Sciatic nerve (tissue), 2 donors: ENCODE data around the gene PCYOX1L. TPM values are rescaled to one million over a fixed set of nuclear protein-coding genes. Genes with fewer than 3 reads are reported as not detected.

Experiments
- ATAC-seq: fragments of 200-7000 bp; cut with Tn5 transposase; one replicate; pipeline ENCODE4 v1.9.1; 2020; ENCODE audit warnings: mild to moderate bottlenecking, moderate library complexity
- DNase-seq: peaks from one replicate; pipeline ENCODE4 v3.0.0-alpha.2; 2020; ENCODE audit warnings: low spot score
- intact Hi-C: fragments of 100-400 bp; cut with DNase I; formaldehyde crosslinking; loops from one replicate; pipeline ENCODE4 v1.14.2; 2022
- total RNA-seq: library from RNA; stranded (reverse); fragmentation: NEBNext Ultra II Directional; extraction: Animal tissue kit (Norgen Biotek cat#: 25700); gene quantifications from one replicate; pipeline ENCODE4 v1.2.1, GENCODE V29; 2021
- donor health status: DM: no; HTN: no; CAD: no.
- donor health status: DM: no; HTN: no; CAD: no.

PCYOX1L gene
- total RNA-seq, 1 donor from 2014 or later, result 10.8 TPM

DNA sequence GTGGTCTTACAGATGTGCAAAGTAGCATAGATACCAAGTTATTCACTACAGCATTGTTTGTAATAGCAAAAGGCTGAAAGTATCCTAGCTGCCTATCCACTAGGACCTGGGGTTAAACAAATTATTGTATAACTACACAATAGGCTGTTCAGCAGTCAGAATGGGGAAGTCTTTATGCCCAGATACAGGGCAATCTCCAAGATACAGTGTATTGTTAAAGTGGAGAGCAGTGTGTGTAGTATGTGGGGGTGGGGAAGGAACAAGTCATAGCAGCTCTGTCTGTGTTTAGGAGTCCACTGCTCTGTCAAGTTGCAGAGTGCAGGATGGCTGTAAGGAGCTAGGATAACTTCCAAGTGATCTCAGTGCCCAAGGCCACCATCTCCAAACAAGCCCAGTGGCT lies 5.5 kb downstream of the PCYOX1L start:
- intact Hi-C loops, result no loop called here
- ATAC-seq (no peak), DNase-seq (no peak)

DNA sequence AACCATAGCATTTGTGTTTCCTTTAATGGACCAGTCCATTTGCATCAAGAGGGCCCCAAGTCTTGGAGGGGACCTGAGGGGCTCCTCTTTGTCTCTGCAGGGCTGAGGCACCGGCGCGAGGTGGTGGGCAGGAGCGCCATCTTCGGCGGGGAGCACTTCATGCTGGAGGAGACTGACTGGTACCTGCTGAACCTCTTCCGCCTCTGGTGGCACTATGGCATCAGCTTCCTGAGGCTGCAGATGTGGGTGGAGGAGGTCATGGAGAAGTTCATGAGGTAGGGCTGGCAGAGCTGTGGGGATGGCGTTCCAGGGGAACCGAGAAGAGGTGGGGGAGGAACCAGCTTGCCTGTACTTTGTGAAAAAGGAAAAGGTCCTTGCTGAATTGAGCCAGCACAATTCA lies 6.1 kb downstream of the PCYOX1L start:
- DNase-seq, result no peak
- ATAC-seq, result no peak
- intact Hi-C loops, result no loop called here

DNA sequence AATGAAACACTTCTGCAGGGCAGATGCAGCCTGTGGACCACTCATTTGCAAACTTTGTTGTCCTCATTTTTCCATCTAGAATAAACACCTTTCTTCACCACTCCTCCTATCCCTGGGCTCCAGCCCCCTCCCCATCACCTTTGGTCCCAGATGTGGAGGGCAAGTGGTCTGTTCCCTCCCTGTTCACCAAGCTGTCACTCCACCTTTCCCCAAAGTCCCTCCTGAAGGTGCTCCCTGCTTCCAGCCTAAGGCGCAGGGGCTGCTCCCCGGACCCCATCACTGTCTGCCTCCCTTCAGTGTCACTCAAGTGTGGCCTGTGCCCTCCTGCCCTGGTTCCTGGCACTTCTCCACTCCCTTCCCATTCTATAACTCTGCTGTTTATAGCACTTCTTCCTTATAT lies 6.9 kb downstream of the PCYOX1L start:
- ATAC-seq (no peak), DNase-seq (no peak)
- intact Hi-C loops, result no loop called here

DNA sequence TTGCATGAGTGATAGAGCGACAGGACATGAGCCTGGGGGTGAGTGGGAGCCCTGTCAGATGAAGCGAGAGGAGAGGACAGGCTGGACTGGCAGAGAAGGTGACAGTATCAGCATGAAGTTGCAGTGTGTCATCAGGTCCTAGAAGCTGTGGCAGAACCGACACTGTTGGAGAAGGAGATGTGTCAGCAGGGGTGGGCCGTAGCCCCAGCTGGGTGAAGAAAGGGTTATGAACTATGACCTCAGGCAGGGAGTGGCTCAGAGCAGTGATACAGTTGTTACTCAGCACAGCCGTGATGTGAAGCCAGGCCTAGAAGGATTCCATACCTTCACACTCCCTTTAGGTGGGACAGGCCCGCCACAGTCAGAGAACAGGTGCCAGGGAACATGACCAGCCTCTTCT lies 7.6 kb downstream of the PCYOX1L start:
- DNase-seq (no peak), ATAC-seq (no peak)
- intact Hi-C loops, result no loop called here

DNA sequence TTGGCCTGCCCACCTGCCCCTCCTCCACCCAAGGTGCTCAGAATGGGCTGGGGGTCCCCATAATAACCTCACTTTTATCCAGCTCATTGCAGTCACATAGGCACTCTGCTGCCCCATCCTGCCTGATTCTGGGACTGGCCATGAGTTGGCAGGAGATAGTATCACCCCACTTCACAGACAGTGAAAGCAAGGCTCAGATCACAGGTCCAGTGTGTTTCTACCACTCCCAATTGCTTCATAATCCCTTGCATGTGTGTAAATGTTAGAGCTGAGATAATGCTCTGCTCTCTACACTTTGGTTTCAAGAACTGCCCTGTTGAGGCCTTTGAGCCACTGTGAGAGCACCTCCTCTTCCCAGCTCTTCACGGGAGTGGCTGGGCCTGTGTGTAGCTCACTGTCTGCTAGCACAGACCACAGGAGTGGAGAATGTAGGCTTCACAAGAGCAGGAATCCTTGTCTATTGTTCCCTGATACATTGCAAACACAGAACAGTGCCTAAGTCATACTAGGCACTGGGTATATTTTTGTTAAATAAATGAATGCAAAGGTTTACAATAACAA lies 8.4 kb downstream of the PCYOX1L start:
- intact Hi-C loops, result no loop called here
- ATAC-seq (no peak), DNase-seq (no peak)

DNA sequence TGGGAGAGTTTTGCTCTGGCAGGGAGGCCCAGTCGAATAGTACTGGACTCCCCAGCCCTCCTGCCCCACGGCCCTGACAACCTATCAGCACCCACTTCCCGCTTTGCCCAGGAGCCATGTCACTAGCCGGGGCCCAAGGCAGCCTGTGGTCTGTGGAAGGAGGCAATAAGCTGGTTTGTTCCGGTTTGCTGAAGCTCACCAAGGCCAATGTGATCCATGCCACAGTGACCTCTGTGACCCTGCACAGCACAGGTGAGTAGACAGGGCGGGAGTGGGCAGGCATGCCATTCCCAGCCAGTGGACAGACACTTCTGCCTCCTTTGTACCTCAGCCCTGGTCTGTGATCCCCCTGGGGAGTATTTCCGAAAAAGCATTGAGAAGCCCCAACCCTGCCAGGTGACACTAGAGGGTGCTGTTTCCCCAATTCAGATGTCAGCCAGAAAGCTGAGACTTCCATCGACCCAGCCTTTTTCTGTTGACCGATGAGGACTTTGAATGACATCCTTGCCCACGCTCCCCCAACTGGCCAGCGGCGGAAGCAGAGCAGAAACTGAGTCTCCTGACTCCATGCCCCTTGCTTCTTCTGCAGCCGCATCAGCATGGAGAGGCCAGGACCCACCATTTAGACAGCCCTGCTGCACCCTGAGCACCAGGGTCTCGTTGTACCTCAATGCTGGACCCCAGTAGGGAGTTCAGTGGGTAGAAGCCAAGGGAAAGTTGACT lies 9.6 kb downstream of the PCYOX1L start:
- peak; percentile 66 for ATAC-seq
- intact Hi-C loops, result no loop called here
- peak; percentile 72 for DNase-seq

DNA sequence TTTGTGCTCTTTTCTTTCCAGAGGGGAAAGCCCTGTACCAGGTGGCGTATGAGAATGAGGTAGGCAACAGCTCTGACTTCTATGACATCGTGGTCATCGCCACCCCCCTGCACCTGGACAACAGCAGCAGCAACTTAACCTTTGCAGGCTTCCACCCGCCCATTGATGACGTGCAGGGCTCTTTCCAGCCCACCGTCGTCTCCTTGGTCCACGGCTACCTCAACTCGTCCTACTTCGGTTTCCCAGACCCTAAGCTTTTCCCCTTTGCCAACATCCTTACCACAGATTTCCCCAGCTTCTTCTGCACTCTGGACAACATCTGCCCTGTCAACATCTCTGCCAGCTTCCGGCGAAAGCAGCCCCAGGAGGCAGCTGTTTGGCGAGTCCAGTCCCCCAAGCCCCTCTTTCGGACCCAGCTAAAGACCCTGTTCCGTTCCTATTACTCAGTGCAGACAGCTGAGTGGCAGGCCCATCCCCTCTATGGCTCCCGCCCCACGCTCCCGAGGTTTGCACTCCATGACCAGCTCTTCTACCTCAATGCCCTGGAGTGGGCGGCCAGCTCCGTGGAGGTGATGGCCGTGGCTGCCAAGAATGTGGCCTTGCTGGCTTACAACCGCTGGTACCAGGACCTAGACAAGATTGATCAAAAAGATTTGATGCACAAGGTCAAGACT lies 10.3 kb downstream of the PCYOX1L start:
- intact Hi-C loops, result no loop called here
- DNase-seq (peak; percentile 55), ATAC-seq (no peak)

DNA sequence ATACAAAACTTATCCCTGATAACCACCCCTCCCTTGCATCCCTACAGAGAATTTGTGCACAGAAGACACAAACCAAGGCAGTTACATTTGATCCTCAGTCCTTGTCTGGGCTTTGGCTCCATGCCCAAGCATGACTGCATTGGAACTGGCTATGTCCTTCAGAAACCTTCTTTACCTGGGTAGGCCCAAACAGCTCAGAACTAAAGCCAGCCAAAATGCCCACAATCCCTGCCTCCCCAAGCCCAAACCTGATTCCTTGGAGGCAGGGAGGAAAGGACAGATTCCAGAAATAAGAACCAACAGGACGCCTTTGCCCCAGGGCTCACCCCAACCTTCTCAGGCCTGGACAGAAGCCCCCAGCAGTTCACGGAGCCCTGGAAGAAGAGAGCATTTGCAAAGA lies 13.0 kb downstream of the PCYOX1L start:
- intact Hi-C loops, result no loop called here
- DNase-seq (no peak), ATAC-seq (no peak)

DNA sequence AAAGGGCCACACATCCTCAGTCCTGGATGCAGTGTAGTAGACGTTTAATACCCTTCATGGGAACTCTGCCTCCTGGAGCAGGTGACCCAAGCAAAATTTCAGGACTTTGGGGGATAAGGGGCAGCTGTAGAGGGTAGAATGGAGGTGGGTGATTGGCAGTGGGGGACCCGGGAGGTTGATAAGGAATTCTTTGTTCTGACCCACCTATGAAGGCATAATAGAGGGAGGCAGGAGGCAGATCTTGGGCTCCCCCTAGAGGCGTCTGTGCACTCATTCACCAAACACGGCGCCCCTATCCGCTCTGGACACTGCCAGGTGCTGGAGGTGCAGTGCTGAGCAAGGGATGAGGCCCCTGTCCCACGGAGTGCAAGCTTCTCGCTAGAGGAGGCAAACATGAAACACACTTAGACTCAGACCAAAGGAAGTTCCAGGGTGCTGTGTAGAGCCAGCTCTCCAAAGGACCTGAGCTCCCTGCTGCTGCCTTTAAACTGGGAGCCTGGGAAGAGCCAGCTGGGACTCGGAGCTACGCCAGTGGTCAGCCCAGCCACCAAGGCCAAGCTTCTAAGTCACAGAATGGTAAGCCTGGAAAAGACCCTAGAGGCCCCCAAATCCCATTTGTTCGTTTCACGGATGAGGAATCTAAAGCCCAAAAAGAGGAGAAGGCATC lies 13.6 kb downstream of the PCYOX1L start:
- no peak for DNase-seq
- peak; percentile 81 for ATAC-seq
- intact Hi-C loops, result no loop called here

DNA sequence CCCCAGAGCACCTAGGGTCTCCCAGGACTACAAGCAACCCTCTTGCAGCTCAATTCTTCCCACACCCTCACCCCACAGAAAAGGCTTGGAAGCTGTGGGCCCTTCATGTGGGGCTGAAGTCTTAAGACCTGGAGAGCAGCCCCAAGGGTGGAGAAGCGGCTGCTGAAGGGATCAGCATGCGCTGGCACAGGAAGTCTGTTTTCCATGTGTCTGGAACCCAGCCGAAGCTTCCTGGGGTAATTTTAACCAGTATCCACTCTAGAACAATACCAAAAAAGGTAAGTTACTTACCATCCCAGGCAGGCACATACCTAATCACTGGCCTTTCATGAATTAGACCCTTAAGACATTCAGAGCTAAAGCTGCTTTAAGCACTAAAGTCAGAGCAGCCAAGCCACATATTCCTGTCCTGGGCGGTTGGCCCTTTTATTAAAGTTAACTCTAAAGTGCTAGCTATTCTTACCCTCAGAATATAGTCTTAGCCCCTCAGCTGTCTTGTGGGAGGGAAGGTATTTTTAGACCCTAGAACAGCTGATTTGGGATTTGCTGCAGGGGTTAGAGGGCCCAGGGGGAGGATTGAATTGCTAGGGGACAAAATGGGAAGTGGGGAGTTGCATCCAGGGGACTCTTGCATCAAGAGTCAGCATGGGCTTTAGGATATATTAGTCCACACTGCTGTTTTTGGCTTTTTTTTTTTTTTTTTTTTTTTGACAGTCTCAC lies 14.4 kb downstream of the PCYOX1L start:
- intact Hi-C loops, result no loop called here
- DNase-seq (no peak), ATAC-seq (no peak)

DNA sequence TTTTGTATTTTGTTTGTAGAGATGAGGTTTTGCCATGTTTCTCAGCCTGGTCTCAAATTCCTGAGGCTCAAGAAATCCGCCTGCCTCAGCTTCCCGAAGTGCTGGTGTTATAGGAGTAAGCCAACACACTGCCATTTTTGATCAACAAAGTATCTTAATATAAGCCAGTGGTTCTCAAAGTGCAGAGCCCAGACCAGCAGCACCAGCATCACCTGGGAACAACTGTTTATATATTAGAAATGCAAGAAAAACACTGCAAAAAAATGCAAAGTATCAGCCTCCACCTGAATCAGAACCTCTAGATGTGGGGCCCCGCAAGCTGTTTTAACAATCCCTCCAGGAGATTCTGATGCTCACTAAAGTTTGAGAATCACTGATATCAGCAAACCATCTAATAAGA lies 15.1 kb downstream of the PCYOX1L start:
- ATAC-seq (no peak), DNase-seq (no peak)
- intact Hi-C loops, result no loop called here

DNA sequence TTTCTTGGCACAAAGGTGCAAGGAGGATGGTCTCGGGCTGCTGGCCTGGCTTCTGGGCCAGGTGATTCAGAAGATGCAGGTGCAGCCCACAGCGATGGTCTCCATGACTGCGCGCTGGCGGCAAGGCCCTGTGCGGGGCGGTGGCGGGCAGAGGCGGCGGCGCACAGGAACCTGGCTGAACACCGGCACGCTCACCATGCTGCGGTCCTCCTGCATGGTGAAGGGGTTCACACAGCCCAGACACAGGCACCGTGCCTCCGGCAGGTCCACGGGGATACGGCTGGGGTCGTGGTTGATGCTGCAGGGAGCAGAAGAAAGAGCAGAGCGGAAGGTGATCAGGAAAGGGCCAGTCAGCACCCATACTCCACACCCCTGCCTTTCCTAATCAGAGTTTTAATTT lies 16.5 kb downstream of the PCYOX1L start:
- intact Hi-C loops, result no loop called here
- no peak for ATAC-seq

DNA sequence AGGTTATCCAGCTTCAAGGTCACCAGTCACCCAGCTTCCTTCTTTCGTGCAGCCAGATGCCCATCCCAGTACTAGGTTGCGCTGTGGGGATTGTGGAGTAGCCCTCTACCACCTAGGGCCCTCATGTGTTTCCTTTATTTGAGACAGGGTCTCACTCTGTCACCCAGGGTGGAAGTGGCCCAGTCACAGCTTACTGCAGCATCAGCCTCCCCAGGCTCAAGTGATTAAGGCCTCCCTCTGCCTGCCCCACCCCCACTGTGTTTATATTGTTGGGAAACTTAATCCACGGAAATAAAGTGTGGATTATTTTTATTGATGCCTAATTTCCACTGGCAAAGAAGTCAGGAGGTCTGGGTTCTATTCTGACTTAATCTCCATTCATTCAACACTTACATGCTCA lies 17.0 kb downstream of the PCYOX1L start:
- intact Hi-C loops, result no loop called here
- ATAC-seq, result no peak
- DNase-seq, result no peak

More for the DNA sequence above, 16.5 kb downstream of the PCYOX1L start:
- DNase-seq, result no peak

DNA sequence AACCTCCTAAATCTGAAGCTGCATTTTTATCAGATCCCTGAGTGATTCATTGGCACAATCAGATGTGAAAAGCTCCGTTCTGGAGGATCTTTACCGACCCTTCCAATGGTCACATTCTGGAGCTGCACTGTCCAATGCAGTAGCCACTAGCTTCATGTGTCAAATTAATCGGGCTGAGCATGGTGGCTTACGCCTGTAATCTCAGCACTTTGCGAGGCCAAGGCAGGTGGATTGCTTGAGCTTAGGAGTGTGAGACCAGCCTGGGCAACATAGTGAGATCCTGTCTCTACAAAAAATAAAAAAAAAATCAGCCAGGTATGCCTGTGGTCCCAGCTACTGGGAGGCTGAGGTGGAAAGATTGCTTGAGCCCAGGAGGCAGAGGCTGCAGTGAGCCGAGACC lies 17.6 kb downstream of the PCYOX1L start:
- DNase-seq (no peak), ATAC-seq (no peak)
- intact Hi-C loops, result no loop called here

DNA sequence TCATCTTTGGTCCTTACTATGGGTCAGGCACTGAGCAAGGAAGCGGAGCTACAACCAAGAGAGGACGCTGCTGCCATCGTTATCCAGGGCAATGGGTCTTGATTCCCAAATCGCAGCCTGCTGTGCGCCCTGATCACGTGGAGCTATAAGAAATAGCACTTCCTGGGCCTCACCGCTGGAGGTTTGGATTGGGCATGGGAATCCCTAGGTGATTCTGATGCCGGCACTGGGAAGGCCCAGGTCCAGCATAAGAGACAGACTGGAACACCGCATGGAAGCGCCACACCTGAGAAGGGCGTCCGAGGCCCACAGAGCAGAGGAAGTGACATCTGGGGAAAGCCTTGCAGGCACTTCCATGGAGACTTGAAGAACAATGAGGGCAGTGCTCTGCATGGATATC lies 18.3 kb downstream of the PCYOX1L start:
- DNase-seq (no peak), ATAC-seq (no peak)
- intact Hi-C loops, result no loop called here

DNA sequence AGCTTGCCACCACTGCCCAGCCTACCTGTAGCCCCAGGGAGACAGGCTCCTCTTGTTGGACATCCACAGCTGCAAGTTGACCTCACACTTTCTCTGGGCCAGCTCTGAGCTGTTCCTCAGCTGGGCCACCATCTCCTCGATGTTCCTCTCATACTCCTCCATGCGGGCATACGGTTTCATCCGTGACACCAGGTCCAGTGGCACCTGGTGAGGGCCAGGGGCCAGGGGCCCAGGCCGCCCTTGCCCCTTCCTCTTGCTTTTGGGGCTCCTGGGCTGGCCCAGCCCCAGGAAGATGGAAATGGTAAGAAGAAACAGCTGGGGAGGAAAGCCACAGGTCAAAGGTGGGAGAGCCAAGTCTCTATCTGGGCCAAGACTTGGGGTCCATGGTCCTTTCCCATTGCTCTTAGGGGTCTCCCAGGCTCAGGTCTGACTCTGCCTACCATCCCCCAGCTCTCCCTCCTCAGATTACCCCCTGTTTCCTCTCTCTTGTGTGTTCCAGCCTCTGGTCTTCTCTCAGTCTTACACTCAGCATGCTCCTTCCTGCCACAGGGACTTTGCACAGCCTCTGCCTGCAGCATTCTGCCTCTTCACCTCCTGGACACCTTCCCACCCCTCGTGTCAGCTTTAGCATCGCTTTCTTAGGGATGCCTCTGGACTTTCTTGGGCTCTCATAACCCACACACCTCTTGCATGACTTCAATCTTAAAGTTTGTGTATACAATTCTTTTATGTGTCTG lies 19.0 kb downstream of the PCYOX1L start:
- intact Hi-C loops, result no loop called here
- DNase-seq, result no peak
- ATAC-seq, result no peak

DNA sequence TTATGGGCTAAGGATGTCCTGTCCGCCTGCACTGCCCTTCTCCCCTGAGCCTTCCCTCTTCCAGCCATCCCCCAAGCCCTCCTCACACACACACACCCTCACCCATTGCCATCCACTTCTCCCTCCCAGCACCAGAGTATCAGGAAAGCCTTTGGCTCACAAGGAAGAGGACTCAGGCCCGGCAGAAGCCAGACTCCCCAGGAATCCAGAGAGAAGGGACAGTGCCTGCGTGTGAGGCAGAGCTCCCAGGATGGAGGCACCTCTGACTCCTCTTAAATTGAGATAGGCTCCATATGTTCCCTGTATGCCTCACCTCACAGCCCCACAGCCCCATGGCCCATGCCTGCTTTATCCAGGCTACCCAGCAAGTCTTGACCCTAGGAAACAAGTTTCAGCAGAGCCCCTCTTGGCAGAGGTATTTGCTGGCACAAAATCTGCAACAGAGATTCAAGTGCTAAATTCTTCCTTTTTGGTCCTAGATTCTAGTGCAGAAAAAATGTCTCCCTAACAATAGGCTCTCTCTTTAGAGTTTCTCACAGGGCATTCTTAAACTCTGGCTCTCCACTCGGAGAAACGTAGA lies 20.5 kb downstream of the PCYOX1L start:
- intact Hi-C loops, result no loop called here
- ATAC-seq (no peak), DNase-seq (no peak)

DNA sequence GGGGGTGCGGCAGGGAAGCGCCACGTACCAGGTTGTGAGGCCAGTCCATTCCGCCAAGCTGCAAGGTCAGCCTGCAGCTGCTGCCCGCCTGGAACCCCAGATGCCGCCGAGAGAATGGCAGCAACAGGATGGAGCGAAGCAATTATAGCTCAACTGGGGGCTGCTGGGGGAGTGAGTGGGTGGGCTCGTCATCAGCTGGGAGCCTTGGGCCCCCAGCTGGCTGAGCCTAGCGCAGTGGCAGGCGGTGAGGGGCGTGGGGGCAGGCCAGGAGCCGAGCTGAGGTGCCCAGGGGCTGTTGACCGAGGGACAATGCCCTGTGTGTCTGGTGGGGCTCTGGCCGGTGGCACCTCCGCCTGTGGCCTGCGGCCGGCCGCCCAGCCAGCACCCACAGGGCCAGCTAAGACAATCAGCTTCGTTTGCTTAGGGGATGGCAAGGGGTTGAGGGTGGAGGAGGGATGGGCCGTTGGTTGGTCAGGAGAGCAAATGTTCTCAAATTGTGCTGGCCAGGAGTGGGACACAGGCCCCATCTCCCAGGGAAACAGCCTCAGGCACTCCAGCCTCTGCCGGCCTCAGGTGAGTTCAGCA lies 21.4 kb downstream of the PCYOX1L start, which contains the start of gene IL17B:
TSS of gene IL17B (minus strand) at position 116 of the 585 bp plus-strand sequence. CDS start at position 49, 67 bp downstream.
- ATAC-seq (peak; percentile 8), DNase-seq (no peak)
- intact Hi-C loops, result no loop called here
